GM20431 (cell line): Measurements from ENCODE around the gene CCDC97.
"Not testable (repeated sequence)": the region's sequence is repeated elsewhere in the genome, so short reads cannot be mapped to it uniquely, and the experiment has no call there.

ENCODE experiments used
- in situ Hi-C: fragments of 300-500 bp; cut with MseI, MboI; formaldehyde crosslinking; loops from one replicate; pipeline ENCODE4 v1.15.0; 2020; ENCODE audit warnings: low sequenced_read_pairs; ENCODE audit not compliant: unreplicated experiment

The CCDC97 gene

DNA sequence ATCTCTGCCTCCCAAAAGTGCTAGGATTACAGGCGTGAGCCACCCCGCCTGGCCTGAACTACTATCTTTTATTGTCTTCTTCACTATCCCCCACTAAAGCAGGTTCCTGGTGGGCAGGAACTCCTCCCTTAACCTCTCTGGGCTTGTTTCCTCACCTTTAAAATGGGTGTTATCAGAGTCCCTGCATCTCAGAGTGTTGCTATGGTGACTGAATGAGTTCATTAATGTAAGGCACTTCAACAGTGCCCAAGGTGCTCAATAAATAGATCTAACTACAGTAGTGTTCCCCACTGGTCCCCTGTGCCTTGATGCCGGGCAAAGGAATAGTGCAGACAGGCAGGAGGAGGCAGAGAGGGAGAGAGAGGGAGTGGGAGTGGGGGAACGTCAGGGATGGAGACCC, 20.5 kb downstream of the CCDC97 start:
- in situ Hi-C loops, result no loop called here

DNA sequence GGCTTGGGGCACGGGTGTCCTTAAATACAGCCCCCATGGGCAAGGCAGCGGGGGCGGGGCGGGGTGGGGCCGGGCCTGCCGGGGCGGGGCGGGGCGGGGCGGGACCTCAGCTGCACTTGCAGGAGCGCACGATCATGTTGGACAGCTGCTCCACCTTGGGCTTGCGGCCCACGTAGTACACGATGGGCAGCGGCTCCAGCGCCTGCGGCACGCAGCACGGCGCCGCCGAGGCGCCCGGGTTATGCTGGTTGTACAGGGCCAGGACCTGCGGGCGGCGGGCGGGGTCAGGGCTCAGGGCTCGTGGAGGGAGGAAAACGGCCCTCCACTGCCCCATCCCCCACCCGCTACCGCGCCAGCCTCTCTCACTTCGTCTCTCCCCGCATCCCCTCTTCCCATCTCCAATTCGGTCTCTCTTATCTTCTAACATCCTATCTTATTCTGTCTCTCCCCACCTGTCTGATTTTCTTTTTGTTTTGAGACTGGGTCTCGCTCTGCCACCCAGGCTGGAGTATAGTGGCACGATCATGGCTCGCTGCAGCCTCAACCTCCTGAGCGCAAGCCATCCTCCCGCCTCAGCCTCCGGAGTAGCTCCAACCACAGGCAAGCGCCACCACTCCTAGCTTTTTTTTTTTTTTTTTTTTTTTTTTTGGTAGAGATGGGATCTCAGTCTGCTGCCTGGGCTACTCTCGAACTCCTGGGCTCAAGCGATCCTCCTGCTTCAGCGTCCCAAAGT, 21.1 kb downstream of the CCDC97 start:
- in situ Hi-C loops, result no loop called here

- in situ Hi-C loops, result no loop called here
Observed at GRCh38 chr19:41332000-41332399, 22.0 kb downstream of the CCDC97 start.

DNA sequence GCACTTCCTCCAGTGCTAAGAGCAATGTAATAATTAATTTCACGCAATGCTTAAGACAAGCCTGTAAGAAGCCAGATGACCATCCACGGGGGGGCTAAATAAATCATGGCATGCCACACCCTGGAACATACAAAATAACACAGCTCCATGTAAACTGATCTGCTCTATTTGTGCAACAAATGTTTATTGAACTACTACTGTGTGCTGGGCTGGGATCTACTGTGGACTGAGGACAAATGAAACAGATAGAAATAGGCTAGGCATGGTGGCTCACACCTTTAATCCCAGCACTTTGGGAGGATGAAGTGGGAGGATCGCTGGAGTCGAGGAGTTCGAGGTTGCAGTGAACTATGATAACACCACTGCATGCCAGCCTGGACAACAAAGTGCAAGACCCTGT, 22.5 kb downstream of the CCDC97 start:
- in situ Hi-C loops, result no loop called here

DNA sequence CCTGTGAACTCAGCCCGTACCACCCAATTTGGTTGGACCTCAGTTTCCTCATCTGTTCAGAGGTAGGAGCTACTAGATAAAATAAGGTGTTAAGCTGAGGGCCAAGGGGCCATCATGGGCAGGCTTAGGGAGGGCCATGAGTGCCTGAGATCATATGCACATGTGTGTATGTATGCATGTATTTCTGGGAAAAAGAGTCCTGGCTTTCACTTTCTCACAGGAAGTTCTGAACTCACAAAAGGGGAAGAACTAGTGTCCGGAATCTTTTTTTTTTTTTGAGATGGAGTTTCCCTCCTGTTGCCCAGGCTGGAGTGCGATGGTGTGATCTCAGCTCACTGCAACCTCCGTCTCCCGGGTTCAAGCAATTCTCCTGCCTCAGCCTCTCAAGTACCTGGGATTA, 24.8 kb downstream of the CCDC97 start:
- in situ Hi-C loops, result no loop called here

- in situ Hi-C loops, result no loop called here
Observed at GRCh38 chr19:41335467-41335866, 25.5 kb downstream of the CCDC97 start.

- in situ Hi-C loops, result no loop called here
Observed at GRCh38 chr19:41339936-41340335, 30.0 kb downstream of the CCDC97 start.

DNA sequence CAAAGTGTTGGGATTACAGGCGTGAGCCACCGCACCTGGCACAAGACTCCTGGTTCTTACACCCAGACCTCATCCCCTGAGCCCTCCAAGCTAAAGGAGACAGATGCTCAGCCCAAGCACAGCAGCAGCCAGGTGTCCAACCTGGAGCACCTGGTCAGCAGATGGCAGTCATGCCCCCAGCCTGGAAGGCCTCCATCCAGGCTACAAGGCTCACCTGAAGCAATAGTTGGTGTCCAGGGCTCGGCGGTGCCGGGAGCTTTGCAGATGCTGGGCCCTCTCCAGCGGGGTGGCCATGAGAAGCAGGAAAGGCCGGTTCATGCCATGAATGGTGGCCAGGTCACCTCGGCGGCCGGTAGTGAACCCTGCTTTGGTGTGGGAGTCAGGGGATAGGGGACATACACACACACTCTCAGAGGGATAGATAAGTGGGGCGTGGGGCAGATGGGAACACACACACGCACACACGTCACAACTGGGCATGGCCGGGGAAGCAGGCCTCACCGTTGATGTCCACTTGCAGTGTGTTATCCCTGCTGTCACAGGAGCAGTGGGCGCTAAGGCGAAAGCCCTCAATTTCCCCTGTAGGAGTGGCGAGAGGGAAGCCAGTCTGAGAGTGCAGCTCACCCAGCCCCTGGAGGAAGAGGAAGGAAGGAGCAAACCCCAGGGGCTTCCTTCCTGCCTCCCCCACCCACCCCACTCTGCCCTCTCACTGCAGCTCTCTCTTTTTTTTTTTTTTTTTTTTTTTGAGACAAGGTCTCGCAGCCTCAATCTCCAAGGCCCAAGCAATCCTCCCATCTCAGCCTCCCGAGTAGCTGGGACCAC, 31.9 kb downstream of the CCDC97 start:
- in situ Hi-C loops, result no loop called here

- in situ Hi-C loops, result no loop called here
Observed at GRCh38 chr19:41344162-41344561, 34.2 kb downstream of the CCDC97 start.

GRCh38 chr19:41346916-41347315, 36.9 kb downstream of the CCDC97 start:
- in situ Hi-C loops, result not testable (repeated sequence)

DNA sequence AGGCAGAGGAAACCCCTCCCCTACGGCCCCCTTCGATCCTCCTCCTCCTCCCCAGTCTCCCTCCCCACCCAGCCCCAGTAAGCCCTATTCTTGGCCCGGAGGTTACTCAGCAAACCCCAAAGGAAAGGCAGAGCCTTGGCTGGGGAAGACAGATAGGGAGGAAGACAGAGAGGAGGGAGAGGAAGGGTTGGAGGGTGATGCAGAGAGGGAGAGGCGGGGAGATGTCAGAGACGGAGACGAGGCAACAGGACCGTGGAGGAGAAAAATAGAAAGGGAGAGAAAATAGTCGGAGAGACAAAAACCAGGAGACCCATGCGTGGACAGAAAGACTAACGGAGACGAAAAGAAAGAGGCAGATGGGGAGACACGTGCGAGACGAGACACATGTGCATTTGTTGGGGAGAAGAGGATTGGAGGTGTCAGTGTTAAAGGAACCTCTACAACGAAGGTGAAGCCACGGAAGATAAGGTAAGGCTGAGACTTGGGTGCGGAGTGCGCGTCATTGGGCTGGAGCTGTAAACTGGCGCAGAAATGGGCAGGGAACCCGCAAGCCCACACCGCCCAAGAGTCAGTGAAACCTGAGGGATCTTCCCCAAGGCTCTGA, 40.9 kb downstream of the CCDC97 start:
- in situ Hi-C loops, result no loop called here

- in situ Hi-C loops, result no loop called here
Observed at GRCh38 chr19:41351339-41352245, 41.6 kb downstream of the CCDC97 start.

DNA sequence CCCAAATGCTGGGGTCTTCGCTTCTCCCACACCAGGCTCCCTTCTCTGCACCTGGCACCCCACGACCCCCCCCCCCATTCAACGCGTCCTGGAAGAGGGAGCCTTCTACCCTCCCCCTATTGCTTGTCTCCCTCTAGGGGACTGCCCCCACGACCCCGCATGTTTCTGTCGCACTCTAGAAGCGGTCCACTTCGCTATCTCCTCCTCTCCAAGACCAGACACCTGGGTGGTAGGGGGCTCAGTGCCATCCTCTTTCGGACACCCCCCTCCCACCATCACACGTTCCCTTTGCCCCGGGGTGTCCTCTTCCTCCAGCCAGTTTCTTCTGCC, 42.3 kb downstream of the CCDC97 start:
- in situ Hi-C loops, result no loop called here

- in situ Hi-C loops, result no loop called here
Observed at GRCh38 chr19:41352609-41353465, 42.9 kb downstream of the CCDC97 start.

- in situ Hi-C loops, result no loop called here
Observed at GRCh38 chr19:41353466-41354342, 43.7 kb downstream of the CCDC97 start, which contains the start of gene TGFB1. TSS of gene TGFB1 (minus strand) at chr19:41353922. CDS start at chr19:41353044, 878 bp downstream.

DNA sequence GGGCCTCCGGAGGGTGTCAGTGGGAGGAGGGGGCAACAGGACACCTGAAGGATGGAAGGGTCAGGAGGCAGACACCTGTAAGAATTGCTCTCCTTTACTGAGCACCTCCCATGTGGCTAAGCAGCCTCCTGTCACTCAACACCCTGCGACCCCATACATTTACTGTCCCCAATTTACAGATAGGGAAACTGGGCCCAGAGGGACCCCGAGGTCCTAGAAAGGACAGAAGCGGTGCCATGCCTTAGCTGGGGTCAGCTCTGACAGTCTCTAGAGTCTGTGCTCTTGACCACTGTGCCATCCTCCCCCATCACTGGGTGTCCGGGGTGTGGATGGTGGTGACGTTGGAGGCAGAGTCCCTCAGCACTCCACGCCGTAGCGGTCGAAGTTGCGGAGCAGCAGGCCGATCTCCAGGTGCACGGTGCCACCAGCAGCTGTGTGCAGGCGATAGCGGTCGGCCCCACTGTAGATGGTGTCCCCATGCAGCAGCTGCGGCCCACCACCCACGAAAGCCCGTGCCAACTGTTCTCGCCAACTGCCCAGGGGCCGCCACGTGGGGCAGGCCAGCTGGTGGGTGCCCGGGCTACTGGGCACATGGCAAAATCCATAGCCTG, 44.5 kb downstream of the CCDC97 start:
- in situ Hi-C loops, result no loop called here

- in situ Hi-C loops, result no loop called here
Observed at GRCh38 chr19:41355035-41355434, 45.1 kb downstream of the CCDC97 start.

DNA sequence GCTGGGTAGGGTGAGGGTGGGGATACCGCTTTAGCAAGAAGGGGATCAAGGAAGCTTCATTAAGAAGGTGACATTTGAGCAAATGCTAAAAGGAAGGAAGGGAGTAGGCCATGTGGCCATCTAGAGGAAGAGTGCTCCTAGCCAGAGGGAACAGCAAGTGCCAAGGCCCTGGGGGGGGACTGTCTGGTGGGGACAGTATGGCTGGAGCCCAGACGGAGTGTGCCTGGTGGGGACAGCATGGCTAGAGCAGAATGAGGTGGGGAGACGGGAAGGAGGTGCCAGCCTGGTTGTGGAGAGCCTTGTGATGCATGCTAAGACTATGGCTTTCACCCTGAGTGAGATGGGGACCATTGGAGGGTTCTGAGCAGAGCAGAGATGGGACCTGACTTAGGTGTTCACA, 45.8 kb downstream of the CCDC97 start:
- in situ Hi-C loops, result no loop called here
